Measurements from ENCODE around the gene PPP1R7.
A peak's percentile ranks its signal among the peaks of the same experiment; 100 is the strongest.

The PPP1R7 gene

GRCh38 chr2:241219030-241219382, 68.7 kb downstream of the PPP1R7 start:
- H3K9me3 ChIP-seq (ENCODE audit: control insufficient read depth, insufficient read depth, low read length), result no peaks in the 10 kb centered on the region
- H3K36me3 ChIP-seq (ENCODE audit: insufficient read depth, low read length), result no peaks in the 10 kb centered on the region
- peak overlapping the region; percentile 65; the same call in 1 of the 2 replicates for H3K9ac ChIP-seq (ENCODE audit: low read depth, low read length)
- peaks cover 13% of the 10 kb centered on the region; the same call in 1 of the 2 replicates for H3K4me1 ChIP-seq (ENCODE audit: insufficient read depth, low read length)

GRCh38 chr2:241219856-241220356, 69.6 kb downstream of the PPP1R7 start:
- H3K9me3 ChIP-seq (ENCODE audit: control insufficient read depth, insufficient read depth, low read length), result no peaks in the 10 kb centered on the region
- no peak overlapping the region for H3K9ac ChIP-seq (ENCODE audit: low read depth, low read length)
- H3K36me3 ChIP-seq (ENCODE audit: insufficient read depth, low read length), result no peaks in the 10 kb centered on the region
- peaks cover 18% of the 10 kb centered on the region; the same call in 1 of the 2 replicates for H3K4me1 ChIP-seq (ENCODE audit: insufficient read depth, low read length)

- no peaks in the 10 kb centered on the region for H3K9me3 ChIP-seq (ENCODE audit: control insufficient read depth, insufficient read depth, low read length)
- H3K9ac ChIP-seq (ENCODE audit: low read depth, low read length), result no peak overlapping the region
- no peaks in the 10 kb centered on the region; the same call in 1 of the 2 replicates for H3K36me3 ChIP-seq (ENCODE audit: insufficient read depth, low read length)
- H3K4me1 ChIP-seq (ENCODE audit: insufficient read depth, low read length), result peaks cover 13% of the 10 kb centered on the region; the same call in 1 of the 2 replicates
Measured at GRCh38 chr2:241223211-241224017, 73.1 kb downstream of the PPP1R7 start.

GRCh38 chr2:241224018-241224850, 74.0 kb downstream of the PPP1R7 start:
- Histone ChIP-seq H3K9ac (ENCODE audit: low read depth, low read length) (no peak overlapping the region), H3K9me3 (ENCODE audit: control insufficient read depth, insufficient read depth, low read length) (no peaks in the 10 kb centered on the region), H3K4me1 (ENCODE audit: insufficient read depth, low read length) (peaks cover 13% of the 10 kb centered on the region; the same call in 1 of the 2 replicates), H3K36me3 (ENCODE audit: insufficient read depth, low read length) (peaks cover under 1% of the 10 kb centered on the region; the same call in 1 of the 2 replicates)

- H3K4me1 ChIP-seq (ENCODE audit: insufficient read depth, low read length), result peaks cover 13% of the 10 kb centered on the region; the same call in 1 of the 2 replicates
- H3K36me3 ChIP-seq (ENCODE audit: insufficient read depth, low read length), result peaks cover 3% of the 10 kb centered on the region; the same call in 1 of the 2 replicates
- no peaks in the 10 kb centered on the region for H3K9me3 ChIP-seq (ENCODE audit: control insufficient read depth, insufficient read depth, low read length)
- H3K9ac ChIP-seq (ENCODE audit: low read depth, low read length), result no peak overlapping the region
Measured at GRCh38 chr2:241224851-241225438, 74.7 kb downstream of the PPP1R7 start.

GRCh38 chr2:241225545-241225944, 75.3 kb downstream of the PPP1R7 start:
- Histone ChIP-seq H3K9ac (ENCODE audit: low read depth, low read length) (no peak overlapping the region), H3K9me3 (ENCODE audit: control insufficient read depth, insufficient read depth, low read length) (no peaks in the 10 kb centered on the region), H3K36me3 (ENCODE audit: insufficient read depth, low read length) (peaks cover 7% of the 10 kb centered on the region; the same call in 1 of the 2 replicates), H3K4me1 (ENCODE audit: insufficient read depth, low read length) (peaks cover 13% of the 10 kb centered on the region; the same call in 1 of the 2 replicates)

- H3K9ac ChIP-seq (ENCODE audit: low read depth, low read length), result no peak overlapping the region
- no peaks in the 10 kb centered on the region for H3K9me3 ChIP-seq (ENCODE audit: control insufficient read depth, insufficient read depth, low read length)
- H3K4me1 ChIP-seq (ENCODE audit: insufficient read depth, low read length), result peaks cover 13% of the 10 kb centered on the region; the same call in 1 of the 2 replicates
- peaks cover 7% of the 10 kb centered on the region; the same call in 1 of the 2 replicates for H3K36me3 ChIP-seq (ENCODE audit: insufficient read depth, low read length)
Measured at GRCh38 chr2:241225983-241226382, 75.7 kb downstream of the PPP1R7 start.

GRCh38 chr2:241226723-241227572, 76.7 kb downstream of the PPP1R7 start:
- Histone ChIP-seq H3K36me3 (ENCODE audit: insufficient read depth, low read length) (peaks cover 12% of the 10 kb centered on the region; the same call in 1 of the 2 replicates), H3K9me3 (ENCODE audit: control insufficient read depth, insufficient read depth, low read length) (no peaks in the 10 kb centered on the region), H3K9ac (ENCODE audit: low read depth, low read length) (no peak overlapping the region), H3K4me1 (ENCODE audit: insufficient read depth, low read length) (peaks cover 13% of the 10 kb centered on the region; the same call in 1 of the 2 replicates)

GRCh38 chr2:241227594-241227993, 77.3 kb downstream of the PPP1R7 start:
- H3K9ac ChIP-seq (ENCODE audit: low read depth, low read length), result no peak overlapping the region
- H3K4me1 ChIP-seq (ENCODE audit: insufficient read depth, low read length), result peaks cover 13% of the 10 kb centered on the region; the same call in 1 of the 2 replicates
- no peaks in the 10 kb centered on the region for H3K9me3 ChIP-seq (ENCODE audit: control insufficient read depth, insufficient read depth, low read length)
- H3K36me3 ChIP-seq (ENCODE audit: insufficient read depth, low read length), result peaks cover 12% of the 10 kb centered on the region; the same call in 1 of the 2 replicates

GRCh38 chr2:241228081-241228859, 78.0 kb downstream of the PPP1R7 start:
- Histone ChIP-seq H3K4me1 (ENCODE audit: insufficient read depth, low read length) (peaks cover 13% of the 10 kb centered on the region; the same call in 1 of the 2 replicates), H3K9ac (ENCODE audit: low read depth, low read length) (no peak overlapping the region), H3K9me3 (ENCODE audit: control insufficient read depth, insufficient read depth, low read length) (no peaks in the 10 kb centered on the region), H3K36me3 (ENCODE audit: insufficient read depth, low read length) (peaks cover 14% of the 10 kb centered on the region; the same call in 1 of the 2 replicates)

GRCh38 chr2:241228860-241229516, 78.7 kb downstream of the PPP1R7 start:
- no peak overlapping the region for H3K9ac ChIP-seq (ENCODE audit: low read depth, low read length)
- H3K9me3 ChIP-seq (ENCODE audit: control insufficient read depth, insufficient read depth, low read length), result no peaks in the 10 kb centered on the region
- H3K36me3 ChIP-seq (ENCODE audit: insufficient read depth, low read length), result peaks cover 16% of the 10 kb centered on the region; the same call in 1 of the 2 replicates
- H3K4me1 ChIP-seq (ENCODE audit: insufficient read depth, low read length), result peaks cover 5% of the 10 kb centered on the region; the same call in 1 of the 2 replicates

All from ES-I3 (cell line).